Measurements from ENCODE around the gene PROK1.

DNA sequence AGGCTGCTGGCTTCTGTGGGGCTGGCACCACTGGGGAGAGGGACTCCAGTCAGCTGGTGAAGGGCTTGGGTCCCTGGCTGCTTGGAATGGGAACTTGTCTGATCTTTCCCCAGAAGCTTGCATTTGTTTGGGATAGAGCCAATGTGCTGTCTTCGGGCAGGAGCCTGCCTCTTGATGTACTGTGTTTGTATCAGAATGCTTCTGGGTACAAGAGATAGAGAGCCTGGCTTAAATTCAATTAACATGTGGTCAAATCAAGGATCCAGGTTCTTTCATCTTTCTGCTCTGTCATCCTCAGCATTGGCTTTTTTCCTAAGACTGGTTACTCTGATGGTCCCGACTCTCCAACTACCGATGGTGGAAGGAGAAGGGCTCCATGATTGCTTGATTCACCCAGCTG, 16.0 kb upstream of the PROK1 start:
- TF ChIP-seq, protein P1, sequence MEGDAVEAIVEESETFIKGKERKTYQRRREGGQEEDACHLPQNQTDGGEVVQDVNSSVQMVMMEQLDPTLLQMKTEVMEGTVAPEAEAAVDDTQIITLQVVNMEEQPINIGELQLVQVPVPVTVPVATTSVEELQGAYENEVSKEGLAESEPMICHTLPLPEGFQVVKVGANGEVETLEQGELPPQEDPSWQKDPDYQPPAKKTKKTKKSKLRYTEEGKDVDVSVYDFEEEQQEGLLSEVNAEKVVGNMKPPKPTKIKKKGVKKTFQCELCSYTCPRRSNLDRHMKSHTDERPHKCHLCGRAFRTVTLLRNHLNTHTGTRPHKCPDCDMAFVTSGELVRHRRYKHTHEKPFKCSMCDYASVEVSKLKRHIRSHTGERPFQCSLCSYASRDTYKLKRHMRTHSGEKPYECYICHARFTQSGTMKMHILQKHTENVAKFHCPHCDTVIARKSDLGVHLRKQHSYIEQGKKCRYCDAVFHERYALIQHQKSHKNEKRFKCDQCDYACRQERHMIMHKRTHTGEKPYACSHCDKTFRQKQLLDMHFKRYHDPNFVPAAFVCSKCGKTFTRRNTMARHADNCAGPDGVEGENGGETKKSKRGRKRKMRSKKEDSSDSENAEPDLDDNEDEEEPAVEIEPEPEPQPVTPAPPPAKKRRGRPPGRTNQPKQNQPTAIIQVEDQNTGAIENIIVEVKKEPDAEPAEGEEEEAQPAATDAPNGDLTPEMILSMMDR (IDR thresholded peaks at IDR 0.05), result no peak
- TF ChIP-seq POLR2A (IDR thresholded peaks at IDR 0.05) (no peak), EP300 (IDR thresholded peaks at IDR 0.05) (no peak)

Measured in ovary (tissue), 3 donors.